NT2/D1 (cell line): ENCODE measurements around the gene PHAX.

Experiments
- SUZ12 ChIP-seq: IDR thresholded peaks from 2 replicates; pipeline ENCODE4 v1.6.1; 2011; ENCODE audit not compliant: insufficient read length, insufficient read depth; ENCODE audit errors: extremely low read depth
- YY1 ChIP-seq: IDR thresholded peaks from 2 replicates; pipeline ENCODE4 v1.6.1; 2011; ENCODE audit not compliant: insufficient read length, insufficient read depth
- ZNF274 ChIP-seq: IDR thresholded peaks from 2 replicates; pipeline ENCODE4 v1.6.1; 2011; ENCODE audit warnings: mild to moderate bottlenecking, low read depth, low read length

DNA sequence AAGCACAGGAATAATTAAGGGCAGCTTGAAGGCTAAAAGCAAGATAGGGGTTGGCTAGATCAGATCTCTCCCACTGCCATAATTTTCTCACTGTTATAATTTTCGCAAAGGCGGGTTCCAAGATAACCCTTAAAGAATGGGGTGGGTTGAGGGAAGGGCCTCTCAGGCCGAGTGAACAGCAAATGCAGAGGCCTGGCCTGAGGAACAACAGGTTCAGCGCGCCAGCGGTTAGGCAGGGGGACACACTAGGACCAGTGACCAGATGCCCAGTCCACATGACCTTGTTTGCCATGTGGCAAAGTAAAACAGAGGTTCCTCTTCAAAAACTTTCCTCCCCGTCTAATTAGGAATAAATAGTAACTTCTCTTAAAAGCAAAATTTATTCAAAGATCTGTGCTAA lies 1.2 kb upstream of the PHAX start:
- no peak for TF ChIP-seq SUZ12
- TF ChIP-seq YY1, result no peak
- no peak for TF ChIP-seq ZNF274
